Suprapubic skin (tissue), 4 donors: Measurements from ENCODE around the gene LPP.
"Not testable (repeated sequence)": the region's sequence is repeated elsewhere in the genome, so short reads cannot be mapped to it uniquely, and the experiment has no call there.

ENCODE experiments used
- CTCF ChIP-seq, 2 donors: fragments of 200-600 bp in 1 of 2; fragments of 450-650 bp in 1 of 2; sonication (generic) in 1 of 2; IDR thresholded peaks; one replicate each; pipeline ENCODE4 v1.5.1; 2016 to 2019; ENCODE audit warnings: antibody characterized with exemption in 2 of 2, mild to moderate bottlenecking in 1 of 2, moderate library complexity in 1 of 2
- EP300 ChIP-seq: sonication (generic); formaldehyde crosslinking; IDR thresholded peaks from one replicate; pipeline ENCODE4 v1.6.1; 2017; ENCODE audit warnings: antibody characterized with exemption
- POLR2A ChIP-seq, 2 donors: fragments of 450-650 bp; IDR thresholded peaks; one replicate each; pipeline ENCODE4 v1.6.1; 2017; ENCODE audit warnings: antibody characterized with exemption in 2 of 2, mild to moderate bottlenecking in 2 of 2, moderate library complexity in 2 of 2
- POLR2AphosphoS5 ChIP-seq, 3 donors: sonication (generic); formaldehyde crosslinking; IDR thresholded peaks; one replicate each; pipeline ENCODE4 v1.6.1; 2017; ENCODE audit warnings: antibody characterized with exemption in 3 of 3

GRCh38 chr3:188445175-188445574, 291.2 kb downstream of the LPP start:
- not testable (repeated sequence) for TF ChIP-seq CTCF (IDR thresholded peaks at IDR 0.05); POLR2AphosphoS5 (IDR thresholded peaks at IDR 0.05); POLR2A (IDR thresholded peaks at IDR 0.05); EP300
